AG08396 (cell line): ENCODE results near the gene PAM16.
"Not testable (repeated sequence)": the region's sequence is repeated elsewhere in the genome, so short reads cannot be mapped to it uniquely, and the experiment has no call there.

Experiments used
- DNase-seq: peaks from one replicate; pipeline ENCODE4 v3.0.0; 2012; ENCODE audit warnings: low spot score, mixed read lengths

PAM16 gene

GRCh38 chr16:4352843-4353242 is 1.7 kb upstream of the PAM16 start:
- no peak for DNase-seq

DNA sequence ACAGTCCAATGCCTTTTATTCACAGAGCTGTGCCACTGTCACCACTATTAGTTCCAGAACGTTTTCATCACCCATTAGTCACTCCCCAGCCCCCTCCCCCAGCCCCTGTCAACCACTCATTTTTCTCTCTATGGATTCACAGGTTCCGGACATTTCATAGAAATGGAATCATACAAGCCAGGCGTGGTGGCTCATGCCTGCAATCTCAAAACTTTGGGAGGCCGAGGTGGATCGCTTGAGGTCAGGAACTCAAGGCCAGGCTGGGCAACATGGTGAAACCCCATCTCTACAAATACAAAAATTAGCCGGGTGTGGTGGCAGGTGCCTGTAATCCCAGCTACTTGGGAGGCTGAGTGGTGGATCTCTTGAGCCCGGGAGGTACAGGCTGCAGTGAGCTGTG is 759 bp upstream of the PAM16 start:
- DNase-seq, result peak; percentile 54

GRCh38 chr16:4350365-4350786 is 745 bp downstream of the PAM16 start:
- no peak for DNase-seq

DNA sequence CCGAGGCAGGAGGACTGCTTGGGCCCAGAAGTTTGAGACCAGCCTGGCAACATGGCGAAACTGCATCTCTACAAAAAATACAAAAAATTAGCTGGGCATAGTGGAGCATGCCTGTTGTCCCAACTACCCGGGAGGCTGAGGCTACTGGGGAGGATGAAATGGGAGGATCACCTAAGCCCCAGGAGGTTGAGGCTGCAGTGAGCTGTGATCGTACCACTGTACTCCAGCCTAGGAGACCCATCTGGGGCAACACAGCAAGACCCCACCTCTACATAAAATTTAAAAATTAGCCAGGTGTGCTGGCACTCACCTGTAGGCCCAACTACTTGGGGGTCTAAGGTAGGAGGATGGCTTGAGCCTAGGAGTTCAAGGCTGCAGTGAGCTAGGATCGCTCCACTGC is 1.8 kb downstream of the PAM16 start:
- no peak for DNase-seq

- DNase-seq, result no peak
Measured at GRCh38 chr16:4347765-4348509, 3.2 kb downstream of the PAM16 start.

DNA sequence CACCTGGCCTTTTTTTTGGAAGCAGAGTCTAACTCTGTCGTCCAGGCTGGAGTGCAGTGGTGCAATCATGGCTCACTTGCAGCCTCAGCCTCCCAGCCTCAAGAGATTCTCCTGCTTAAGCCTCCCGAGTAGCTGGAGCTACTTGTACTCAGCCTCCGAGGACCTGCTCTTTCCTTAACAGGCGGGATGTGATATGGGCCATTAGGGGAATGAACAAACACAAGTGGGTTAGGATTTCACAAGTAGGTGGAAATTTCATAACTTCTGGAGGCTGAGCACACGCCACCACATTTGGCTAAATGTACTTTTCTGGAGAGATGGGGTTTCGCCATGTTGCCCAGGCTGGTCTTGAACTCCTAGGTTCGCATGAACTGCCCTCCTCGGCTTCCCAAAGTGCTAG is 4.1 kb downstream of the PAM16 start:
- no peak for DNase-seq

DNA sequence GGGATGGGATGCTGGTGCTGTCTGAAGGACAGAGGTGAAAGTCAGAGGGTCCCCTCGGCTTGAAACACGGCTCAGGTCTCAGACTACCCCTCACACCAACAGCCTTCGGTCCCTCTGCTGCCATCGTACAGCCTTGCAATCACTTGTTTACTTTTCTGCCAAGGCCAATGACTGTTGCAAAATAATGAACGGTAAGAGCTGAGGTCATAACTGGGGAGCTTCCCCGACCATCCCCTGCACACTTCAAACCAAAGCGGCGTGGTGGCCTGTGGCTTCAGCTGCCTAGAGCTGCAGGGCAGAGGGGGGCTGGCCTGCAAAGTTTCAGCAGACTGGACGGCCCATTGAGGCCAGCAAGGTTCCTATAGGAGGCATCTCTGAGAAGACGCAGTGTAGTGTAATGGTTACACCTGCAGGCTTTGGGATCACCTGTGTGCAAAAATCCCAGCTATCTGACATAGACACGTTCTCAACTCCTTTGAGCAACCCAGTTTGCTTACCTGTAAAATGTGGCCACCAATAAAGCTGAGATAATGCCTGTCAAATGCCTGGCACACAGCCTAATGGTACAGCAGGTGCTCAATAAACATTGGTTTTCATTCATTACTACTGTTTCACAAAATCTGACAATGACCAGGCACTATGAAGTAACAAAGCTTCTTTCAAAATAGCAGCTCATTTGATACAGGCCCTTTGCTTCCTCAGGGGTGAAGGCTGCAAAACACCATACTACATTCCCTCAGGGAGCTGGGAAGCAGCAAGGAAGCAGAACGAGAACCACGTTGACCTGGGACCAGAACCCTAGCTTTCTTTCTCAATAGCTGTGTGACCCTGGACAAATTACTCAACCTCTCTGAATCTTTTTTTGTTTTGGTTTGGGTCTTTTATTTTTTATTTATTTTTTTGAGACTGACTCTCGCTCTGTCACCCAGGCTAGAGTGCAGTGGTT is 5.0 kb downstream of the PAM16 start:
- no peak for DNase-seq

GRCh38 chr16:4344983-4345835 is 5.9 kb downstream of the PAM16 start:
- no peak for DNase-seq

- not testable (repeated sequence) for DNase-seq
Measured at GRCh38 chr16:4344300-4344982, 6.7 kb downstream of the PAM16 start.

DNA sequence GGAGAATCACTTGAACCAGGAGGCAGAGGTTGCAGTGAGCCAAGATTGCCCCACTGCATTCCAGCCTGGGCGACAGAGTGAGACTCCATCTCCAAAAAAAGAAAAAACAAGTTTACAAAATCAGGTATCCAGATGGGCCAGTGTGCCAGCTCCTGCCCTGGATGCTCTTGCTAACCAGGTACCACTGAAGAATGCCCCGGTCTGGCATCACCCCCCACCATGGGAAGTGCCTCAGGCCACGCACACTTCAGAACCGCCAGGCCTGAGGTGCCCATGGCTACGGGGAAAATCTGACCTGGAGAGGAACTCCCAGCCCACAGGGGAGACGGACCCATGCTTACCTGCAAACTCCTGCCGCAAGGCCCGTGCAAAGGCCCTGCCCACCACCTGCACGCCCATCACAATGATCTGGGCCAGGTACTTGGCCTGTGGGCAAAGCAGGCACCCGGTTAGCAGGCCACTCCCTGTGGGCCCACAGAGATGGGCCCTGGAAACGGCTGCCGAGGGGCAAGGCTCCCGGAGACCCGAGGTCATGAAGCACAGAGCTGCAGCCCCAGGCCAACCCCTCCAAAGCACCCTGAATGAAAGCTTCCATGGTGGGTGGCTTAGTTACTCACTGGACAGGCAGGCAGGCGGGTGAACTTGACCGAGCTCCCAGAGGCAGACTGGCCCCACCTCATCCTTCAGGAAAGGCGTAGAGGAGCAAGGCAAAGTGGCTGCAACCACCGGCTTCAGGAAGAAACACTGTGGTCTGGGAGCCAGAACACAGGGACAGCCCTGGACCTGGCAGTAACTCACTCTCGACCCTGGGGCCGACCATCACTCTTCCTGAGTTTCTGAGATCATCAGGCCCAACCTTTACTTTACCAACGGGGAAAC is 8.0 kb downstream of the PAM16 start:
- DNase-seq, result no peak

DNA sequence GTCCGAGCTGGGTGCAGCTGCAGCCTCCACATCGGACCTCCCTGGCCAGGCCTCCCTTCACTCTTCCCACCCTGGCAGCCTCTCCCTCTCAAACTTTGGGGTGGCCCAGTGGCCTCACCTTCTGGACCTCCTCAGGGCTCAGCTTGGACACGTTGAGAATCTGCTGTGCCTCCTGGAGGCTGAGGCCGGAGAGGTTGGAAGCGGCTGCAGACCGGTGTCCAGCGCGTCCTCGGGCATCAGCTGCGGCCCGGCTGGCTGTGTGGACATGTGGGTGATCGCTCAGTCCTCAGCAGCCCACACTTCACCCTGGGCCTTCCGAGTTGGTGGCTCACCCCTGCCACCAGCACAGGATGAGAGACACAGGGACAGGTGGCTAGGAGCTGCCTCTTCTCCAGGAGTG is 9.9 kb downstream of the PAM16 start:
- no peak for DNase-seq

DNA sequence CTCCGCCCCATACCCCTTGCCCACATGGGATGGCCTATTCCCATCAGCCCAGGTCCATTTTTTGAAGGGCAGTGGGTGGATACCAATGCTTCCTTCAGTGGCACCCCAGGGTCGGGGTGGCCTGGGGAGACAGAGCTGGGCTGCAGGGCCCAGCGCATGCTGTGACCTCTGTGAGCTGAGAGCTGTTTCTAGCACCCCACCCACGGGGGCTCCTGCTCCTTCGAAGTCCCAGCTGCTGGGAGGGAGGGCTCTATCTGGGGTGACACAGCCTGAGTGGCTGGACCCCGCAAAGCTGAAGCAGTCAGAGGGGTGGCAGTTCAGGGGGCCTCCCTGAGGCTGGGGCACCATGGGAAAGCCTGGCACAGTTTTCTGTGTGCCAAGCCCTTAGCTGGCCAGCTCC is 10.7 kb downstream of the PAM16 start:
- no peak for DNase-seq

GRCh38 chr16:4339909-4340308 is 11.2 kb downstream of the PAM16 start:
- no peak for DNase-seq

DNA sequence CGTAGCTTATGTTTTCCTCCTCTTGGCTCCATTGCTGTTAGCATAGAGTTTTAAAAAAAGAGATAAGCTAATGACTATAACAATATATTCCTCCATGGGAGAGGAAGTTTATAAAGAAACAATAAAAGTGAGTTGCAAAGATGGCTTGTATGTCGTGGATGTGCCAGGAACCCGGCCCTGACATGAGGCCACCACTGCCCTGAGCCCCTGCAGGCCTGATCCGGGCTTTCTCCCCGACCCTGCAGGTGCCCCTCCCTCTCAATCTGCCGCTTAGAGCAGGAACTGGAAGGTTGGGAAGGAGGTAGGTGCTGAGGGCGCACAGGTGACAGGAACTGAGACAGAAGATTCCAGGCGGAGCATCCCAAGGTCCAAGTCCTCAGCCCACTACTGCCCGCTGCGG is 11.7 kb downstream of the PAM16 start:
- no peak for DNase-seq

DNA sequence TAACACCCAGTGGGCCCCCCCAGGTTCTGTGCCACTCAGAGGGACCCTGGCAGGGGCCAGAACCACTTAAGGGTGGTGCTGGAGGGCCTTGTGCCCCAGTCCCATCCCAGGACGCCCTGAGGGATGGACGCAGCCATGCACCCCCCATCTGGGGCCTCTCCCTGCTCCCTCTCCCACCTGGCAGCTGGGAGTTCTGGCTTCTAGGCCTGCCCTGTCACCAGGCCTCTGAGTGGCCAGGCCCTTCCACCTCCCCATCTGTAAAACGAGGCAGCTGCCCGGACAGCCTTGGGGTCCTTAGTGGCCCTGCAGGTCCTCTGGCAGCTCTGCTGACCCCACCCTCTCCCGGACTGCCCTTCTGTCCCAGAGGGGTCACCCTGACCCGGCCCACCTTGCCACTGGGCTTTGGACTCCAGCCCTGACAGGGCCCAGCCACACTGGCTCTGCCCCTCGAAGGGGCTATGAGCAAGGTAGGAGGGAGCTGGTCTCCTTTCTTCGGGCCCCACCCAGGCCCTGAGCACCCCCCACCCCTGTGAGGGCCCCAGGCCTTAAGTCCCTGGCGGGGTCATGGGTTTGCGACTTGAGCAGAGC is 12.3 kb downstream of the PAM16 start:
- no peak for DNase-seq

DNA sequence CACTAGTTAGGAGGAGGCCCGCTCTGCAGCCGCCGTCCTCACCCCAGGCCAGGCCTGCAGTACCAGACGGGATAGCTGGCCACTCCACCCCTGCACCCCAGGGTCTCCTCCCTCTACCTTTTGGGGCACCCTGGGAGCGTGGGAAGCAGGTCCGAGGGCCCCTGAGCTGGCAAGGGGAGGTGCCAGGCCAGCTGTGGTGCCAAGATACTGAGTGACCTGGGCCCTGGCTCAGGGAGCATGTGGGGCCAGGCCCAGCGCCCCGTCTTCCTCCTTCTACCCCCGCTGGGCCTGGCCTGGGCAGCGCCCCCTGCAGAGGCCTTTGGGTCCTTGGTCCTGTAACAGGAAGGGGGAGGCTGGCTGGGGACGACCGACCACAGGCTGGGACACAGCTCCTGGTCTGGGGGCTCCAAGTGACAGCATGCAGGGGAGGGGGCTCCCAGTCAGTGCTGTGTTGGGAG is 13.0 kb downstream of the PAM16 start:
- no peak for DNase-seq

- DNase-seq, result no peak
Measured at GRCh38 chr16:4337540-4338088, 13.5 kb downstream of the PAM16 start.

DNA sequence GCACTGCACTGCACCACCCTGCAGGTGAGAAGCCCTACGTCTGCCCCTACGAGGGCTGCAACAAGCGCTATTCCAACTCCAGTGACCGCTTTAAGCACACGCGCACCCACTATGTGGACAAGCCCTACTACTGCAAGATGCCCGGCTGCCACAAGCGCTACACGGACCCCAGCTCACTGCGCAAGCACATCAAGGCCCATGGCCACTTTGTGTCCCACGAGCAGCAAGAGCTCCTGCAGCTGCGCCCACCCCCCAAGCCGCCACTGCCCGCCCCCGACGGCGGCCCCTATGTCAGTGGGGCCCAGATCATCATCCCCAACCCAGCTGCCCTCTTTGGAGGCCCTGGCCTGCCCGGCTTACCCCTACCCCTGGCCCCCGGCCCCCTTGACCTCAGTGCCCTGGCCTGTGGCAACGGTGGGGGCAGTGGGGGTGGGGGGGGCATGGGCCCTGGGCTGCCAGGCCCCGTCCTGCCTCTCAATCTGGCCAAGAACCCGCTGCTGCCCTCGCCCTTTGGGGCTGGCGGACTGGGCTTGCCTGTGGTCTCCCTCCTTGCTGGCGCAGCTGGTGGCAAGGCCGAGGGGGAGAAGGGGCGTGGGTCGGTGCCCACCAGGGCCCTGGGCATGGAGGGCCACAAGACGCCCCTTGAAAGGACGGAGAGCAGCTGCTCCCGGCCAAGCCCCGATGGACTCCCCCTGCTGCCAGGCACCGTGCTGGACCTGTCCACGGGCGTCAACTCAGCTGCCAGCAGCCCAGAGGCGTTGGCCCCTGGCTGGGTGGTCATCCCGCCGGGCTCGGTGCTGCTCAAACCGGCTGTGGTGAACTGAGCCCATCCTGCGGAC is 14.2 kb downstream of the PAM16 start:
- DNase-seq, result no peak
